Measurements from ENCODE around the gene GTF2IRD1. TPM values are rescaled to one million over a fixed set of nuclear protein-coding genes. Genes with fewer than 3 reads are reported as not detected.
"Not testable (repeated sequence)": the region's sequence is repeated elsewhere in the genome, so short reads cannot be mapped to it uniquely, and the experiment has no call there.

Gene GTF2IRD1
- total and polyA plus RNA-seq, 3 donors from 2014 or later = 15.1 to 24.7 (median 22.4) TPM

GRCh38 chr7:74544706-74545469 lies 91.2 kb downstream of the GTF2IRD1 start:
- Histone ChIP-seq H3K4me3 (no peak overlapping the region), H3K4me1 (no peaks in the 10 kb centered on the region), H3K27ac (peak overlapping the region in 1 of 2 donors; percentile 7), H3K27me3 (no peaks in the 10 kb centered on the region), H3K36me3 (ENCODE audit: low read depth, missing control alignments) (no peaks in the 10 kb centered on the region), H3K9me3 (no peaks in the 10 kb centered on the region)
- intact Hi-C loops (cut with DNase I; ENCODE audit: low total_unique reads) = no loop called here
- DNase-seq = peak; percentile 76
- TF ChIP-seq POLR2A (IDR thresholded peaks at IDR 0.05) = no peak
- peak; percentile 38 to 72 (median 42) for TF ChIP-seq CTCF (IDR thresholded peaks at IDR 0.05)
- 67 to 80% methylated on average over 10 to 12 of the region's 12 CpGs for WGBS, 2 donors

GRCh38 chr7:74545921-74546320 lies 92.2 kb downstream of the GTF2IRD1 start:
- no peak overlapping the region for H3K27ac ChIP-seq
- H3K27me3 ChIP-seq = no peaks in the 10 kb centered on the region
- intact Hi-C loops (cut with DNase I; ENCODE audit: low total_unique reads) = no loop called here
- no peaks in the 10 kb centered on the region for H3K9me3 ChIP-seq
- no peak overlapping the region for H3K4me3 ChIP-seq
- 96 to 99% methylated on average over 8 of the region's 8 CpGs for WGBS, 2 donors
- TF ChIP-seq POLR2A (IDR thresholded peaks at IDR 0.05) = no peak
- no peak for TF ChIP-seq CTCF (IDR thresholded peaks at IDR 0.05)
- DNase-seq = no peak
- no peaks in the 10 kb centered on the region for H3K36me3 ChIP-seq (ENCODE audit: low read depth, missing control alignments)
- H3K4me1 ChIP-seq = no peaks in the 10 kb centered on the region

DNA sequence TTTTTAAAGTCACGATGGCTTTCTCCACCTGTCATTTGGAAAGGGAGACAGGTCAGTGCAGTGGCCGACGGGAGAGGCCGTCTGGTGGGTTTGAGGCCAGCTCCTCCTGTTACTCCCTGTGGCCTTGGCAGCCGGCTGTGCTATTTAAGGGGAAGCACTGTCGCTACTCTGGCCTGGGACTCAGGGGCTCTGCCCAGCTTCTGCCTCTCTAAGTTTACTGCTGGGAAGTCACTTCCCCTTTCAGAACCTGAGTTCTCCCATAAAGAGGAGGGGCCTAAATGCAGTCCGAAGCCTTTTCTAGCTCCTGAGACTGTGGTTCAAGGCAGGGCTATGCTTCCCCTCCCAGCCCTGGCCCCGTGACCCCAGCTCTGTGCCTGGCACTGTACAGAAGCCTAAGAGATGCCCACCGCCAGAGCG lies 99.9 kb downstream of the GTF2IRD1 start:
- H3K4me1 ChIP-seq; H3K4me3 ChIP-seq; intact Hi-C loops (cut with DNase I; ENCODE audit: low total_unique reads); H3K36me3 ChIP-seq (ENCODE audit: low read depth, missing control alignments); H3K9me3 ChIP-seq; H3K27ac ChIP-seq; H3K27me3 ChIP-seq; DNase-seq: not testable (repeated sequence)
- WGBS, 2 donors = 71 to 81% methylated on average over 6 to 10 of the region's 10 CpGs

GRCh38 chr7:74554178-74554577 lies 100.5 kb downstream of the GTF2IRD1 start:
- 91 to 98% methylated on average over 7 of the region's 7 CpGs for WGBS, 2 donors

More at GRCh38 chr7:74554178-74554577, 100.5 kb downstream of the GTF2IRD1 start:
- Histone ChIP-seq H3K9me3 (no peaks in the 10 kb centered on the region), H3K36me3 (ENCODE audit: low read depth, missing control alignments) (no peaks in the 10 kb centered on the region), H3K4me1 (no peaks in the 10 kb centered on the region), H3K27ac (no peak overlapping the region), H3K27me3 (no peaks in the 10 kb centered on the region), H3K4me3 (no peak overlapping the region)
- DNase-seq = no peak
- intact Hi-C loops (cut with DNase I; ENCODE audit: low total_unique reads) = no loop called here
- TF ChIP-seq CTCF (IDR thresholded peaks at IDR 0.05) (no peak), POLR2A (IDR thresholded peaks at IDR 0.05) (no peak)

Measured in testis (tissue), 3 donors.